Measurements from ENCODE around the gene DAGLB. TPM values are rescaled to one million over a fixed set of nuclear protein-coding genes. Genes with fewer than 3 reads are reported as not detected.

DAGLB gene
- polyA plus RNA-seq, 3 donors: 15.2 to 47.0 (median 16.4) TPM

DNA sequence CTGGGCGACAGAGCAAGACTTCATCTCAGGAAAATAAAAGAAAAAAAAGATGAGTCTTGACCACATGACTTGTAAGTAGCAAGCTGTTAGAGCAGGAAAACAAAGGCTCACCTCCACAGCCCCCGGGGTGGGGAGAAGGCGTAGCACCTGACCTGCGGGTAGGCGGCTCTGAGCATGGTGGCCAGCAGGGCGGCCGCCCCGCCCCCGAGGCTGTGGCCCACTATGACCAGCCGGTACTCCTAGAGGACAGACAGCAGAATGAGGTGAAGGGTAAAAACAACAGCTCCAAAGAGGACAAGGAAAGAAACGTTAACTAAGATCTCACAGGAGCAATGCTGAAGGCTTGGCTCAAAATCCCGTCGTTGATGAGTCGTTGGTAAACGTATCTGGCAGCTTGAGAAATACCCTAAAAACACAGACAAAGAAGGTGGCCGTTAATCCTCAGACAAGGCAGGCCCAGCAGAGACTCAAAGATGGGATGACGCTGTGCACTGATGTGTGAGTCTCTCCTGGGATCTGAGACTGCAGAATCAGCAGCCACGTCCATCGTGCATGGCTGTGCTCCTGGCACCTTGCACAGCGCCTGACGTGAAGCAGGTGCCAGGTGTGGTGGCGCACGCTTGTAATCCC lies 31.1 kb downstream of the DAGLB start:
- Histone ChIP-seq H3K9me3 (replicated peaks in 1 of 2; ENCODE audit: control insufficient read depth in 1 of 2, insufficient read depth in 1 of 2, low read length in 2 of 2) (no peaks in the 10 kb centered on the region), H3K27ac (ENCODE audit: low read depth in 1 of 2, low read length in 2 of 2) (peak overlapping the region in 1 of 2 donors; percentile 32), H3K27me3 (ENCODE audit: control insufficient read depth in 2 of 2, insufficient read depth in 2 of 2, low read length in 2 of 2) (no peaks in the 10 kb centered on the region), H2AFZ (ENCODE audit: insufficient read depth, low read depth, low read length, poor library complexity, severe bottlenecking) (no peak overlapping the region), H3K4me1 (ENCODE audit: control insufficient read depth in 1 of 2, insufficient read depth in 2 of 2, low read length in 2 of 2) (peaks cover 2 to 9% of the 10 kb centered on the region in 2 donors), H4K20me1 (ENCODE audit: insufficient read depth, low read length) (peaks cover 40% of the 10 kb centered on the region), H3K4me2 (replicated peaks; ENCODE audit: extremely low read depth, low read length, poor library complexity, severe bottlenecking) (no peak overlapping the region), H3K36me3 (replicated peaks in 1 of 2; ENCODE audit: control insufficient read depth in 1 of 2, insufficient read depth in 2 of 2, low read length in 2 of 2) (peaks cover 71 to 81% of the 10 kb centered on the region in 2 donors), H3K79me2 (ENCODE audit: insufficient read depth, low read length) (peaks cover 57% of the 10 kb centered on the region), H3K9ac (ENCODE audit: insufficient read depth, low read length, poor library complexity, severe bottlenecking) (no peak overlapping the region), H3K4me3 (replicated peaks in 1 of 3; ENCODE audit: low read depth in 2 of 3, low read length in 3 of 3) (no peak overlapping the region)
- no peak for DNase-seq
- WGBS (ENCODE audit: insufficient coverage): 92% methylated on average over 18 of the region's 23 CpGs
- TF ChIP-seq CTCF (IDR thresholded peaks at IDR 0.05): no peak
- Mint-ChIP-seq H3K27ac (peak overlapping the region in 2 of 7 donors; percentile 44 to 62), H3K27me3 (ENCODE audit: low read depth in 3 of 3) (no peaks in the 10 kb centered on the region), H3K4me3 (no peak overlapping the region), H3K4me1 (peaks cover 5% of the 10 kb centered on the region), H3K9me3 (peaks cover 0 to 5% (median 0%) of the 10 kb centered on the region in 7 donors), H3K36me3 (peaks cover 71 to 86% of the 10 kb centered on the region in 2 donors)
- intact Hi-C loops (cut with micrococcal nuclease): no loop called here

- Histone ChIP-seq H2AFZ (ENCODE audit: insufficient read depth, low read depth, low read length, poor library complexity, severe bottlenecking) (no peak overlapping the region), H3K27me3 (ENCODE audit: control insufficient read depth in 2 of 2, insufficient read depth in 2 of 2, low read length in 2 of 2) (no peaks in the 10 kb centered on the region), H3K4me2 (replicated peaks; ENCODE audit: extremely low read depth, low read length, poor library complexity, severe bottlenecking) (no peak overlapping the region), H3K27ac (ENCODE audit: low read depth in 1 of 2, low read length in 2 of 2) (no peak overlapping the region), H3K36me3 (replicated peaks in 1 of 2; ENCODE audit: control insufficient read depth in 1 of 2, insufficient read depth in 2 of 2, low read length in 2 of 2) (peaks cover 81 to 86% of the 10 kb centered on the region in 2 donors), H3K79me2 (ENCODE audit: insufficient read depth, low read length) (peaks cover 59% of the 10 kb centered on the region), H3K9me3 (replicated peaks in 1 of 2; ENCODE audit: control insufficient read depth in 1 of 2, insufficient read depth in 1 of 2, low read length in 2 of 2) (no peaks in the 10 kb centered on the region), H3K4me1 (ENCODE audit: control insufficient read depth in 1 of 2, insufficient read depth in 2 of 2, low read length in 2 of 2) (no peaks in the 10 kb centered on the region), H3K4me3 (replicated peaks in 1 of 3; ENCODE audit: low read depth in 2 of 3, low read length in 3 of 3) (no peak overlapping the region), H4K20me1 (ENCODE audit: insufficient read depth, low read length) (peaks cover 63% of the 10 kb centered on the region), H3K9ac (ENCODE audit: insufficient read depth, low read length, poor library complexity, severe bottlenecking) (no peak overlapping the region)
- H3K4me1 Mint-ChIP-seq: no peaks in the 10 kb centered on the region
- H3K27ac Mint-ChIP-seq: peak overlapping the region in 6 of 7 donors; percentile 10 to 85 (median 50)
- 95% methylated on average over 4 of the region's 10 CpGs for WGBS (ENCODE audit: insufficient coverage)
- peaks cover 0 to 2% (median 0%) of the 10 kb centered on the region in 7 donors for H3K9me3 Mint-ChIP-seq
- intact Hi-C loops (cut with micrococcal nuclease): no loop called here
- no peak for TF ChIP-seq CTCF (IDR thresholded peaks at IDR 0.05)
- H3K4me3 Mint-ChIP-seq: no peak overlapping the region
- H3K36me3 Mint-ChIP-seq: peaks cover 72 to 87% of the 10 kb centered on the region in 2 donors
- no peaks in the 10 kb centered on the region for H3K27me3 Mint-ChIP-seq (ENCODE audit: low read depth in 3 of 3)
- DNase-seq: no peak
Observed at GRCh38 chr7:6413637-6414036, 34.1 kb downstream of the DAGLB start.

Measured in CD14-positive monocyte (primary cell).